Stomach (tissue), 9 donors: ENCODE results near the gene RERE. TPM values are rescaled to one million over a fixed set of nuclear protein-coding genes. Genes with fewer than 3 reads are reported as not detected.
A peak's percentile ranks its signal among the peaks of the same experiment; 100 is the strongest.
"Not testable (repeated sequence)": the region's sequence is repeated elsewhere in the genome, so short reads cannot be mapped to it uniquely, and the experiment has no call there.

Experiments used
- DNase-seq, 2 donors: peaks; one replicate each; pipeline versions ENCODE4 v3.0.0 to v3.0.0-alpha.2; 2013 to 2019
- H3K27ac ChIP-seq, 5 donors: fragments of 200-600 bp in 4 of 5; sonication (generic) in 4 of 5; one replicate each; pipeline ENCODE4 v1.5.1; 2013 to 2019; ENCODE audit warnings: mild to moderate bottlenecking in 1 of 5, moderate library complexity in 1 of 5
- H3K27me3 ChIP-seq, 3 donors: fragments of 200-600 bp; sonication (generic); one replicate each; pipeline ENCODE4 v1.5.1; 2017 to 2019; ENCODE audit warnings: mixed run types in 1 of 3
- H3K36me3 ChIP-seq, 4 donors: fragments of 200-600 bp; sonication (generic); 1 replicate in 3 of 4; 2 replicates in 1 of 4; pipeline ENCODE4 v1.5.1; 2016 to 2019
- H3K4me1 ChIP-seq, 4 donors: fragments of 200-600 bp; sonication (generic); one replicate each; pipeline ENCODE4 v1.5.1; 2016 to 2019
- H3K4me3 ChIP-seq, 4 donors: fragments of 200-600 bp; sonication (generic) in 3 of 4; one replicate each; pipeline ENCODE4 v1.5.1; 2016 to 2019; ENCODE audit warnings: mild to moderate bottlenecking in 1 of 4
- H3K9me3 ChIP-seq, 4 donors: fragments of 200-600 bp; sonication (generic); one replicate each; pipeline ENCODE4 v1.5.1; 2016 to 2019
- EP300 ChIP-seq: sonication (generic); formaldehyde crosslinking; IDR thresholded peaks from one replicate; pipeline ENCODE4 v1.6.1; 2017; ENCODE audit warnings: antibody characterized with exemption
- POLR2A ChIP-seq, 4 donors: fragments of 450-650 bp; IDR thresholded peaks; one replicate each; pipeline ENCODE4 v1.6.1; 2016; ENCODE audit warnings: antibody characterized with exemption in 4 of 4, control low read depth in 2 of 4, mild to moderate bottlenecking in 1 of 4, moderate library complexity in 1 of 4
- POLR2AphosphoS5 ChIP-seq, 3 donors: sonication (generic); formaldehyde crosslinking; IDR thresholded peaks; one replicate each; pipeline ENCODE4 v1.6.1; 2016; ENCODE audit warnings: antibody characterized with exemption in 3 of 3
- WGBS, 5 donors: extraction: QIAGEN DNeasy Blood & Tissue Kit in 3 of 5; methylation state at CpG; one replicate each; pipeline versions ENCODE4 v1.1.5 to v1.1.7; 2013 to 2018; 5-methylcytosine and 5-hydroxymethylcytosine counted together
- intact Hi-C: fragments of 100-400 bp; cut with DNase I; formaldehyde crosslinking; loops from one replicate; pipeline ENCODE4 v1.15.1; 2023; ENCODE audit warnings: low total_unique reads
- polyA plus RNA-seq, 3 donors: library from polyadenylated mRNA; stranded (reverse); fragments of 200-250 nt; gene quantifications; one replicate each; pipeline ENCODE4 v1.2.3, GENCODE V29; 2013
- total RNA-seq, 5 donors: library from RNA; depleted of rRNA; stranded (reverse); fragments of >200 nt; gene quantifications; one replicate each; pipeline versions ENCODE4 v1.1.0 to v1.2.3, GENCODE V29; 2014 to 2016
- TF ChIP-seq, protein P1 (sequence below), 7 experiments: fragments of 450-650 bp in 4 of 7; fragments of 200-600 bp in 3 of 7; sonication (generic) in 3 of 7; IDR thresholded peaks; one replicate each; pipeline ENCODE4 v1.5.1; 2016 to 2019; ENCODE audit warnings: antibody characterized with exemption in 7 of 7, control low read depth in 2 of 7, mild to moderate bottlenecking in 1 of 7
- donor health status: healthy with polysubstance abuse.
- donor health status: Bipolar disorder and iron deficiency.
- donor health status: healthy.

RERE gene
- total and polyA plus RNA-seq, 8 donors: 15.6 to 198 (median 79.3) TPM

DNA sequence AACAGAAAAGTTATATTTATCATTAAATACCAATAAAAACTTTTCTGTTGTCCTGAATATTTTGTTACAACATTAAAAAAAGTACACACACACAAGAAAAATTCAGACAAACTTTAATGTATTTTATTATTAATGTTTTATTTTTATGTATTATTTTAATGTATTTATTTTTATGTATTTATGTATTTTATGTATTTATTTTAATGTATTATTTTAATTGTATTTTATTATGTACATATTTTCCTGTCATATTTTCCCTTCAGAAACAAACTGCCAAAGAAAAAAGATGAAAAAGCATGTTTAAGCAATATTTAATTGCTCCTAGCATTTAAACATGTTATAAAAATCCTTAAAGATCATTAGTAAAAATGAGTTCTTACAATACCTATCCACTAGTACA is 222.1 kb downstream of the RERE start:
- Histone ChIP-seq H3K4me3 (no peak overlapping the region), H3K27ac (no peak overlapping the region), H3K9me3 (no peaks in the 10 kb centered on the region), H3K36me3 (no peaks in the 10 kb centered on the region), H3K4me1 (peaks cover 21 to 72% (median 40%) of the 10 kb centered on the region in 4 donors), H3K27me3 (no peaks in the 10 kb centered on the region)
- intact Hi-C loops: no loop called here
- TF ChIP-seq EP300: no peak
- TF ChIP-seq, protein P1, sequence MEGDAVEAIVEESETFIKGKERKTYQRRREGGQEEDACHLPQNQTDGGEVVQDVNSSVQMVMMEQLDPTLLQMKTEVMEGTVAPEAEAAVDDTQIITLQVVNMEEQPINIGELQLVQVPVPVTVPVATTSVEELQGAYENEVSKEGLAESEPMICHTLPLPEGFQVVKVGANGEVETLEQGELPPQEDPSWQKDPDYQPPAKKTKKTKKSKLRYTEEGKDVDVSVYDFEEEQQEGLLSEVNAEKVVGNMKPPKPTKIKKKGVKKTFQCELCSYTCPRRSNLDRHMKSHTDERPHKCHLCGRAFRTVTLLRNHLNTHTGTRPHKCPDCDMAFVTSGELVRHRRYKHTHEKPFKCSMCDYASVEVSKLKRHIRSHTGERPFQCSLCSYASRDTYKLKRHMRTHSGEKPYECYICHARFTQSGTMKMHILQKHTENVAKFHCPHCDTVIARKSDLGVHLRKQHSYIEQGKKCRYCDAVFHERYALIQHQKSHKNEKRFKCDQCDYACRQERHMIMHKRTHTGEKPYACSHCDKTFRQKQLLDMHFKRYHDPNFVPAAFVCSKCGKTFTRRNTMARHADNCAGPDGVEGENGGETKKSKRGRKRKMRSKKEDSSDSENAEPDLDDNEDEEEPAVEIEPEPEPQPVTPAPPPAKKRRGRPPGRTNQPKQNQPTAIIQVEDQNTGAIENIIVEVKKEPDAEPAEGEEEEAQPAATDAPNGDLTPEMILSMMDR (IDR thresholded peaks at IDR 0.05): no peak
- TF ChIP-seq POLR2A (IDR thresholded peaks at IDR 0.05): no peak
- no peak for TF ChIP-seq POLR2AphosphoS5 (IDR thresholded peaks at IDR 0.05)
- DNase-seq: no peak

GRCh38 chr1:8593292-8593691 is 224.1 kb downstream of the RERE start:
- H3K27ac ChIP-seq, H3K27me3 ChIP-seq, H3K9me3 ChIP-seq, H3K4me3 ChIP-seq, H3K36me3 ChIP-seq, DNase-seq, intact Hi-C loops: not testable (repeated sequence)
- WGBS, 5 donors: 88 to 95% (median 94%) methylated on average over 3 of the region's 3 CpGs
- H3K4me1 ChIP-seq: peaks cover 17 to 60% (median 30%) of the 10 kb centered on the region in 4 donors

DNA sequence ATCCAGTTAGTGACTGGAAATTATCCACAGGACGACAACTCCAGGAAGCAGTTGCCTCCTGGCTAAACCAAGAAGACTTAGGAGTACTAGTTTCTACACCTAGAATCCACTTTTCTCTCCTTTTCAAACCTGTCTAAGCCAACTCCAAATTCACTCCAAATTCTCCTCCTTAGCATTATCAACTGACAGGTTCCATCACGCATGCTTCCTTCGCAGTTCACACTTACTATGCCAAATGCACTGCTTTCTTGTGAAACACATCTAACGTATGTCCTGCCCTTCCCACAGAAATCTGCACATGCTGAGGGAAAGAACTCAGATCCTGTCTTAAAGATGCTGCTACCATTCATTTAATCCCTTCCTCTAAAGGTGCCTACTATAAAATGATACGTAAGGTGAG is 225.9 kb downstream of the RERE start:
- intact Hi-C loops: no loop called here
- no peaks in the 10 kb centered on the region for H3K9me3 ChIP-seq
- WGBS, 5 donors: 87 to 93% (median 92%) methylated on average over 5 of the region's 5 CpGs
- H3K27ac ChIP-seq: peak overlapping the region in 1 of 5 donors; percentile 16
- TF ChIP-seq POLR2AphosphoS5 (IDR thresholded peaks at IDR 0.05) (no peak), EP300 (no peak), POLR2A (IDR thresholded peaks at IDR 0.05) (no peak)
- TF ChIP-seq, protein P1 (IDR thresholded peaks at IDR 0.05): no peak
- no peak overlapping the region for H3K4me3 ChIP-seq
- peaks cover 3 to 44% (median 17%) of the 10 kb centered on the region in 4 donors for H3K4me1 ChIP-seq
- H3K36me3 ChIP-seq: no peaks in the 10 kb centered on the region
- no peak for DNase-seq
- H3K27me3 ChIP-seq: no peaks in the 10 kb centered on the region

DNA sequence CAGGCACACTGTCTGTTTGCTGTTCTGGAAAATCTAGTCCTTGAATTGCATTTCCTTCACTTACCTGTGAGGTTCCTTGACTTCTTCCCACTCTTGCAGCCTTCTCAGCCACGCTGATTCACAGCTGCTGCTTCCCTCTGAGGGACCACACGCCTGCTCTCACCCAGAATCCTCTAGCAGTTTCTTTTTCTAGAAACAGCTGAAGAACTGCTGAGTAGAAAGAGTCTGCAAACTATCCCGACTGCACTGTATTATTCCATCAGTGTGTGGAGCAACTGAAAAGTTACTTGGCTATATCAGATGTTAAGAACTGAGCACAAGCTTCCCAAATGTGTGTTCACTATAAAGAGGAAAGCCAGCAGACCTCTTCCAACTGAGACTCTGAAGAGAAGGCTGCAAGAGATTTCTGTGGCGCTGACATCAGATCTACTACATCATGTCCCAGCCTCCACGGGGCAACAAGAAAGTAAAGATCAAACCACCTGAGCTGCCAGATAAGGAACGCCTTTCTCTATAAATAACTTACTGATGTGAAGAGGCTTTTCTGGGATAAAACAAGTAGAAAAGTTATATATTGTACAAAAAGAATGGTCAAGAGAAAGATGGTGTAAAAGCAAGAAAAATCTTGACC is 226.6 kb downstream of the RERE start:
- intact Hi-C loops: no loop called here
- Histone ChIP-seq H3K27ac (peak overlapping the region in 2 of 5 donors; percentile 15 to 16), H3K9me3 (no peaks in the 10 kb centered on the region), H3K27me3 (no peaks in the 10 kb centered on the region), H3K4me1 (peaks cover 3 to 37% (median 12%) of the 10 kb centered on the region in 4 donors), H3K36me3 (no peaks in the 10 kb centered on the region), H3K4me3 (no peak overlapping the region)
- 43 to 53% (median 46%) methylated on average over 6 of the region's 6 CpGs for WGBS, 5 donors
- TF ChIP-seq, protein P1 (IDR thresholded peaks at IDR 0.05): no peak
- TF ChIP-seq POLR2A (IDR thresholded peaks at IDR 0.05): no peak
- DNase-seq: peak in 1 of 2 donors; percentile 33

DNA sequence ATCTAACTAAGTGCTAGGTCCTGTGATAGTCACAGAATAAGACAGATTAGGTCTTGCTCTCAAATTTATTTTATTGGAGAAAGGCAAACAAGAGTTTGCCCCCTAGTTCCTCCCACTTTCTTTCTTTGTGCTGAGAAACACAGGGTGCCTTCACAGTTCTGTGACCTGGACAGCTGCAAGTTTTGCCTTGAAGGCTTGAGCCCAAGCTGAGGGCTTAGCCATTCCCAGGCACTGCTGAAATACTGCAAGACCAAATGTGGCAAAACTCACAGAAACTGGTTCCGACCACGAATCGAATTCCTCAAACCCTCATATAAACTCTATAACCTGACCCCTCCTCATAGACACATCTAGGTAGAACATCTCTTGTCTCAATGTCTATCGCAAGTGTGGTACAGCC is 227.9 kb downstream of the RERE start:
- intact Hi-C loops: no loop called here
- Histone ChIP-seq H3K4me3 (no peak overlapping the region), H3K36me3 (no peaks in the 10 kb centered on the region), H3K4me1 (peaks cover 3 to 29% (median 9%) of the 10 kb centered on the region in 4 donors), H3K27ac (no peak overlapping the region), H3K9me3 (no peaks in the 10 kb centered on the region), H3K27me3 (no peaks in the 10 kb centered on the region)
- WGBS, 5 donors: 81 to 95% (median 88%) methylated on average over 4 of the region's 4 CpGs
- DNase-seq: no peak
- TF ChIP-seq POLR2AphosphoS5 (IDR thresholded peaks at IDR 0.05): no peak
- no peak for TF ChIP-seq POLR2A (IDR thresholded peaks at IDR 0.05)
- TF ChIP-seq, protein P1 (IDR thresholded peaks at IDR 0.05): no peak
- TF ChIP-seq EP300: no peak
